GM19351 (cell line): ENCODE data around the gene IDUA.
"Not testable (repeated sequence)": the region's sequence is repeated elsewhere in the genome, so short reads cannot be mapped to it uniquely, and the experiment has no call there.

Experiments
- ATAC-seq: cut with Tn5 transposase; IDR thresholded peaks from one replicate; pipeline ENCODE4 v1.9.1; 2021; ENCODE audit warnings: mild to moderate bottlenecking, moderate library complexity; ENCODE audit not compliant: unreplicated experiment

Gene IDUA

GRCh38 chr4:999240-999863 lies 12.5 kb downstream of the IDUA start:
- ATAC-seq = not testable (repeated sequence)

GRCh38 chr4:999882-1000425 lies 13.1 kb downstream of the IDUA start:
- ATAC-seq = no peak

GRCh38 chr4:1000686-1001260 lies 13.9 kb downstream of the IDUA start:
- no peak for ATAC-seq

- no peak for ATAC-seq
Measured at GRCh38 chr4:1001561-1002130, 14.8 kb downstream of the IDUA start.

GRCh38 chr4:1002131-1002630 lies 15.3 kb downstream of the IDUA start:
- no peak for ATAC-seq

GRCh38 chr4:1002631-1003251 lies 15.9 kb downstream of the IDUA start:
- ATAC-seq = no peak

- ATAC-seq = no peak
Measured at GRCh38 chr4:1003271-1004070, 16.6 kb downstream of the IDUA start.

GRCh38 chr4:1004071-1004418 lies 17.2 kb downstream of the IDUA start:
- ATAC-seq = no peak

- ATAC-seq = no peak
Measured at GRCh38 chr4:1004557-1005485, 18.0 kb downstream of the IDUA start.

GRCh38 chr4:1006856-1007255 lies 20.0 kb downstream of the IDUA start:
- ATAC-seq = no peak

- no peak for ATAC-seq
Measured at GRCh38 chr4:1008840-1009541, 22.1 kb downstream of the IDUA start.

GRCh38 chr4:1009542-1010394 lies 22.9 kb downstream of the IDUA start:
- peak; percentile 36 for ATAC-seq

GRCh38 chr4:1010395-1011021 lies 23.7 kb downstream of the IDUA start:
- no peak for ATAC-seq

- peak; percentile 41 for ATAC-seq
Measured at GRCh38 chr4:1011022-1011665, 24.3 kb downstream of the IDUA start, which contains the start of gene FGFRL1. TSS of gene FGFRL1 (plus strand) at chr4:1011626. CDS start at chr4:1012486, 860 bp downstream.

GRCh38 chr4:1011666-1012033 lies 24.8 kb downstream of the IDUA start:
- no peak for ATAC-seq

- ATAC-seq = no peak
Measured at GRCh38 chr4:1012034-1012739, 25.3 kb downstream of the IDUA start.
